SU-DHL-6 (cell line): ENCODE measurements around the gene PSMC4.

Experiments used
- H2AFZ ChIP-seq: fragments of 200-600 bp; sonication (generic); 2 replicates; pipeline ENCODE4 v1.6.1; 2014; ENCODE audit warnings: low read depth, mild to moderate bottlenecking, moderate library complexity, mixed read lengths, antibody characterized with exemption, low read length; ENCODE audit not compliant: severe bottlenecking
- H3F3A ChIP-seq: fragments of 200-600 bp; shearing (Covaris generic); 2 replicates; pipeline ENCODE4 v1.6.0; 2016; ENCODE audit warnings: antibody characterized with exemption, mild to moderate bottlenecking; ENCODE audit not compliant: insufficient read depth
- H3K27ac ChIP-seq: fragments of 200-600 bp; sonication (generic); 2 replicates; pipeline ENCODE4 v1.5.1; 2016; ENCODE audit warnings: low read depth, mild to moderate bottlenecking, low read length, moderate library complexity, mixed read lengths
- H3K27me3 ChIP-seq: fragments of 200-600 bp; sonication (generic), shearing (Covaris generic); 2 replicates; pipeline ENCODE4 v1.6.0; 2014; ENCODE audit warnings: mild to moderate bottlenecking, low read length
- H3K36me3 ChIP-seq: fragments of 200-600 bp; sonication (generic); 2 replicates; pipeline ENCODE4 v1.6.1; 2014; ENCODE audit warnings: mild to moderate bottlenecking, low read length, mixed read lengths
- H3K4me2 ChIP-seq: fragments of 300-600, 200-600 bp; shearing (Covaris generic), sonication (generic); 2 replicates; pipeline ENCODE4 v1.6.0; 2014; ENCODE audit warnings: low read length, low read depth, mild to moderate bottlenecking; ENCODE audit not compliant: poor library complexity, severe bottlenecking
- H3K4me3 ChIP-seq: fragments of 200-600 bp; sonication (generic); 2 replicates; pipeline ENCODE4 v1.5.1; 2014; ENCODE audit warnings: antibody characterized with exemption, low read length, mild to moderate bottlenecking, mixed read lengths; ENCODE audit not compliant: insufficient read depth, poor library complexity, severe bottlenecking
- H3K79me2 ChIP-seq: fragments of 200-600 bp; sonication (generic); 2 replicates; pipeline ENCODE4 v1.6.1; 2014; ENCODE audit warnings: mild to moderate bottlenecking, low read length, moderate library complexity; ENCODE audit not compliant: insufficient read depth
- H3K9ac ChIP-seq: fragments of 200-600 bp; sonication (generic); 2 replicates; pipeline ENCODE4 v1.7.0; 2014; ENCODE audit warnings: mild to moderate bottlenecking, low read length
- H3K9me2 ChIP-seq: fragments of 200-600 bp; sonication (generic); replicated peaks from 2 replicates; pipeline ENCODE4 v1.6.1; 2014; ENCODE audit warnings: low read length; ENCODE audit not compliant: insufficient read depth
- H3K9me3 ChIP-seq: fragments of 200-600 bp; sonication (generic); 2 replicates; pipeline ENCODE4 v1.6.1; 2014; ENCODE audit warnings: low read length, mixed read lengths; ENCODE audit not compliant: insufficient read depth
- H4K20me1 ChIP-seq: fragments of 200-600 bp; sonication (generic); 2 replicates; pipeline ENCODE4 v1.6.1; 2014; ENCODE audit warnings: low read depth, mild to moderate bottlenecking, antibody characterized with exemption, low read length, moderate library complexity, mixed read lengths
- EZH2phosphoT487 ChIP-seq: fragments of 200-600 bp; sonication (generic), shearing (Covaris generic); conservative IDR thresholded peaks from 2 replicates; pipeline ENCODE4 v1.6.1; 2018; ENCODE audit warnings: mild to moderate bottlenecking, antibody characterized with exemption, low read length, moderate library complexity, mixed read lengths
- TF ChIP-seq, protein P1 (sequence below): fragments of 200-600 bp; sonication (generic); IDR thresholded peaks from one replicate; pipeline ENCODE4 v1.5.1; 2017; ENCODE audit warnings: antibody characterized with exemption, mild to moderate bottlenecking, low read length, moderate library complexity; ENCODE audit not compliant: insufficient read depth, poor library complexity, severe bottlenecking

Gene PSMC4

GRCh38 chr19:39994361-39994760 lies 23.4 kb downstream of the PSMC4 start:
- TF ChIP-seq EZH2phosphoT487: no peak
- TF ChIP-seq, protein P1, sequence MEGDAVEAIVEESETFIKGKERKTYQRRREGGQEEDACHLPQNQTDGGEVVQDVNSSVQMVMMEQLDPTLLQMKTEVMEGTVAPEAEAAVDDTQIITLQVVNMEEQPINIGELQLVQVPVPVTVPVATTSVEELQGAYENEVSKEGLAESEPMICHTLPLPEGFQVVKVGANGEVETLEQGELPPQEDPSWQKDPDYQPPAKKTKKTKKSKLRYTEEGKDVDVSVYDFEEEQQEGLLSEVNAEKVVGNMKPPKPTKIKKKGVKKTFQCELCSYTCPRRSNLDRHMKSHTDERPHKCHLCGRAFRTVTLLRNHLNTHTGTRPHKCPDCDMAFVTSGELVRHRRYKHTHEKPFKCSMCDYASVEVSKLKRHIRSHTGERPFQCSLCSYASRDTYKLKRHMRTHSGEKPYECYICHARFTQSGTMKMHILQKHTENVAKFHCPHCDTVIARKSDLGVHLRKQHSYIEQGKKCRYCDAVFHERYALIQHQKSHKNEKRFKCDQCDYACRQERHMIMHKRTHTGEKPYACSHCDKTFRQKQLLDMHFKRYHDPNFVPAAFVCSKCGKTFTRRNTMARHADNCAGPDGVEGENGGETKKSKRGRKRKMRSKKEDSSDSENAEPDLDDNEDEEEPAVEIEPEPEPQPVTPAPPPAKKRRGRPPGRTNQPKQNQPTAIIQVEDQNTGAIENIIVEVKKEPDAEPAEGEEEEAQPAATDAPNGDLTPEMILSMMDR: no peak
- no peak overlapping the region for H2AFZ ChIP-seq
- H3K27ac ChIP-seq: no peak overlapping the region

GRCh38 chr19:39995794-39996193 lies 24.8 kb downstream of the PSMC4 start:
- Histone ChIP-seq H3K79me2 (peaks cover 57% of the 10 kb centered on the region), H2AFZ (no peak overlapping the region), H3K9ac (peak overlapping the region; percentile 79)

More at GRCh38 chr19:39994361-39994760, 23.4 kb downstream of the PSMC4 start:
- H3K27me3 ChIP-seq: no peaks in the 10 kb centered on the region
- H3K9ac ChIP-seq: no peak overlapping the region
- peaks cover 16% of the 10 kb centered on the region for H3K36me3 ChIP-seq
- H3F3A ChIP-seq: peaks cover 5% of the 10 kb centered on the region; the same call in 1 of the 2 replicates
- no peak overlapping the region for H3K4me3 ChIP-seq
- H3K9me2 ChIP-seq: no peaks in the 10 kb centered on the region
- peaks cover 21% of the 10 kb centered on the region for H3K9me3 ChIP-seq
- no peaks in the 10 kb centered on the region for H4K20me1 ChIP-seq
- no peak overlapping the region for H3K4me2 ChIP-seq
- H3K79me2 ChIP-seq: peaks cover 72% of the 10 kb centered on the region

DNA sequence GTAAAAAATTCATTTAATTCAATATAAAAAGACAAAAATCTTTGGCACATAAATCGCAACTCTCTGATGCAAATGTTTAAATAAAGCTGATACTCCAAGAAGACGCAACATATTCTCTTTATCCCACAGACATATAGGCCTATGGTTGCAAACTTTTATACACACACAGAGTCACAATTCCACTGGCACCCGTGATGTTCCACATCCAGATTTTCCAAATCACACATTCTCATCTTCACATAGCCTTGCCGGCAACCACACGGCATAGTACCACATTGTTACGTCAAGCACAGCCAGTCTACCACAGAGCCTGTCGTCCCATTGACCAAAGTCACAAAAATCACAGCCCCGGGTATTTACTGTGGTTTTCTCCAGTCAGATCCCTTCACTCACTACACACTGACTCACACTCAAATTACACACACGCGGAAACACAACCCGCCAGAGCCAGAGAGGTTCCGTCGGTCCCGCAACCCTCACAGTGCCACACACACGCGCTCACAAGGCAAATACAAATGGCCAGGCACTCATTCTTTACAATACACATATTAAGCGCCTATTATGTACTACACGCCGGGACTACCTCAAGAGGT lies 25.3 kb downstream of the PSMC4 start:
- H2AFZ ChIP-seq: peak overlapping the region; percentile 87
- no peaks in the 10 kb centered on the region for H3K9me2 ChIP-seq
- peaks cover 16% of the 10 kb centered on the region for H3K36me3 ChIP-seq
- H4K20me1 ChIP-seq: no peaks in the 10 kb centered on the region
- H3K9me3 ChIP-seq: peaks cover 21% of the 10 kb centered on the region
- TF ChIP-seq, protein P1: no peak
- TF ChIP-seq EZH2phosphoT487: no peak
- H3K27ac ChIP-seq: peak overlapping the region; percentile 54
- no peaks in the 10 kb centered on the region for H3K27me3 ChIP-seq
- peak overlapping the region; percentile 79 for H3K9ac ChIP-seq
- no peaks in the 10 kb centered on the region for H3F3A ChIP-seq
- H3K79me2 ChIP-seq: peaks cover 52% of the 10 kb centered on the region
- H3K4me3 ChIP-seq: peak overlapping the region; percentile 84
- H3K4me2 ChIP-seq: peak overlapping the region; percentile 95

More at GRCh38 chr19:39995794-39996193, 24.8 kb downstream of the PSMC4 start:
- Histone ChIP-seq H3K4me2 (peak overlapping the region; percentile 95), H4K20me1 (no peaks in the 10 kb centered on the region), H3K9me3 (peaks cover 21% of the 10 kb centered on the region), H3K36me3 (peaks cover 16% of the 10 kb centered on the region), H3F3A (no peaks in the 10 kb centered on the region), H3K9me2 (no peaks in the 10 kb centered on the region), H3K27me3 (no peaks in the 10 kb centered on the region), H3K4me3 (peak overlapping the region; percentile 84), H3K27ac (no peak overlapping the region)
- no peak for TF ChIP-seq EZH2phosphoT487
- TF ChIP-seq, protein P1: no peak
